ENCODE data around the gene ZPLD1. TPM values are rescaled to one million over a fixed set of nuclear protein-coding genes. Genes with fewer than 3 reads are reported as not detected.
A peak's percentile ranks its signal among the peaks of the same experiment; 100 is the strongest.

The ZPLD1 gene
- total RNA-seq, 1 experiment from 2014 or later, result not detected

GRCh38 chr3:102476198-102476597, 41.4 kb downstream of the ZPLD1 start:
- no peaks in the 10 kb centered on the region for H3K79me2 ChIP-seq (ENCODE audit: low read depth)
- POLR2A ChIA-PET (ENCODE audit: unreplicated experiment), result interaction anchor here (0.7 kb wide), 1 partner anchor 670 kb away, joined by 4 read pairs; no protein-coding TSS in a partner anchor

DNA sequence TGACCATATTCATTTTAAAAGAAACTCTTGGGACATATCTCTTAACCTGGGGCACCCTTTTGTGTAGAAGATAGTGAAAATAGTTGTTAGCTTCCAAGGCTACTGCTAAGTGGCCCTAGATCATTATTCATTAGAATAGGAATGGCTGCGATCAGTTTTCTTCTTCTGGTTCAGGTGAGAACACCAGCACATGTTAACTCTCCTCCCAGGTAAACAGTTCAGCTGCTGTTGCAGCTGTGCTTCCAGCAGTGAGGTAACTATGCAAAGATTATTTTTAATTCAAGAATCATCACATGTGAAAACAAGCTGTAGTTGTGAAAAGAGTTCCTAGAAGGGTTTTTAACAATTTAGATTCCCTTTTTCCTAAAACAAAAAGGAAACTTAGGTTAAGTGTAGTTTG, 43.3 kb downstream of the ZPLD1 start:
- TF ChIP-seq EZH2 (IDR thresholded peaks at IDR 0.05; ENCODE audit: low read depth) (no peak), CTCF (conservative IDR thresholded peaks at IDR 0.05) (no peak)
- CTCF ChIA-PET, result no interaction called here

More at GRCh38 chr3:102476198-102476597, 41.4 kb downstream of the ZPLD1 start:
- H3K27ac ChIP-seq, result no peak overlapping the region
- H3K4me1 ChIP-seq (replicated peaks; ENCODE audit: insufficient read depth), result no peaks in the 10 kb centered on the region
- CTCF ChIA-PET, result no interaction called here
- no peaks in the 10 kb centered on the region for H3K27me3 ChIP-seq (ENCODE audit: insufficient read depth, low read depth)
- no peak for TF ChIP-seq CTCF (conservative IDR thresholded peaks at IDR 0.05)
- no peak for TF ChIP-seq EZH2 (IDR thresholded peaks at IDR 0.05; ENCODE audit: low read depth)
- intact Hi-C loops (cut with micrococcal nuclease; ENCODE audit: unreplicated experiment), result no loop called here
- H3K4me3 ChIP-seq, result no peak overlapping the region
- no peak overlapping the region for H2AFZ ChIP-seq
- DNase-seq, result no peak
- H3K9me2 ChIP-seq (ENCODE audit: insufficient read depth), result no peaks in the 10 kb centered on the region
- no TSS peak for BruUV-seq (replicated peaks)
- H4K20me1 ChIP-seq (ENCODE audit: insufficient read depth), result no peaks in the 10 kb centered on the region
- H3K4me2 ChIP-seq, result no peak overlapping the region
- H3K36me3 ChIP-seq (ENCODE audit: low read depth), result no peaks in the 10 kb centered on the region
- H3K9me3 ChIP-seq (ENCODE audit: insufficient read depth, low read depth), result no peaks in the 10 kb centered on the region
- no peaks in the 10 kb centered on the region for H3F3A ChIP-seq (ENCODE audit: insufficient read depth, low read depth)

GRCh38 chr3:102480139-102480538, 45.3 kb downstream of the ZPLD1 start:
- H2AFZ ChIP-seq, result 0 out of 2 replicates have a peak overlapping the region, but pooled peaks have one; percentile 5
- DNase-seq, result no peak
- ChIA-PET POLR2A (ENCODE audit: unreplicated experiment) (no interaction called here), CTCF (no interaction called here)
- no peak overlapping the region for H3K27ac ChIP-seq
- no peaks in the 10 kb centered on the region for H3K36me3 ChIP-seq (ENCODE audit: low read depth)
- intact Hi-C loops (cut with micrococcal nuclease; ENCODE audit: unreplicated experiment), result no loop called here
- H3F3A ChIP-seq (ENCODE audit: insufficient read depth, low read depth), result 0 out of 2 replicates have a peak, but pooled peaks cover 3% of the 10 kb centered on the region
- no TSS peak for BruUV-seq (replicated peaks)
- no peaks in the 10 kb centered on the region for H3K9me2 ChIP-seq (ENCODE audit: insufficient read depth)
- no peaks in the 10 kb centered on the region for H3K79me2 ChIP-seq (ENCODE audit: low read depth)
- H3K9me3 ChIP-seq (ENCODE audit: insufficient read depth, low read depth), result no peaks in the 10 kb centered on the region; the same call in 1 of the 2 replicates
- H3K4me3 ChIP-seq, result no peak overlapping the region
- TF ChIP-seq EZH2 (IDR thresholded peaks at IDR 0.05; ENCODE audit: low read depth), result no peak
- TF ChIP-seq CTCF (conservative IDR thresholded peaks at IDR 0.05), result no peak
- no peaks in the 10 kb centered on the region for H4K20me1 ChIP-seq (ENCODE audit: insufficient read depth)
- H3K4me2 ChIP-seq, result no peak overlapping the region
- H3K27me3 ChIP-seq (ENCODE audit: insufficient read depth, low read depth), result no peaks in the 10 kb centered on the region
- peaks cover 6% of the 10 kb centered on the region; the same call in 1 of the 2 replicates for H3K4me1 ChIP-seq (replicated peaks; ENCODE audit: insufficient read depth)

More for the DNA sequence above, 43.3 kb downstream of the ZPLD1 start:
- Histone ChIP-seq H3K36me3 (ENCODE audit: low read depth) (no peaks in the 10 kb centered on the region), H3K27me3 (ENCODE audit: insufficient read depth, low read depth) (no peaks in the 10 kb centered on the region), H3K27ac (no peak overlapping the region), H3K9me3 (ENCODE audit: insufficient read depth, low read depth) (no peaks in the 10 kb centered on the region; the same call in 1 of the 2 replicates), H3K4me3 (no peak overlapping the region), H3K79me2 (ENCODE audit: low read depth) (no peaks in the 10 kb centered on the region), H3K4me2 (no peak overlapping the region), H3K4me1 (replicated peaks; ENCODE audit: insufficient read depth) (peaks cover under 1% of the 10 kb centered on the region; the same call in 1 of the 2 replicates), H3F3A (ENCODE audit: insufficient read depth, low read depth) (0 out of 2 replicates have a peak, but pooled peaks cover under 1% of the 10 kb centered on the region), H2AFZ (no peak overlapping the region), H3K9me2 (ENCODE audit: insufficient read depth) (no peaks in the 10 kb centered on the region), H4K20me1 (ENCODE audit: insufficient read depth) (no peaks in the 10 kb centered on the region)
- no TSS peak for BruUV-seq (replicated peaks)
- POLR2A ChIA-PET (ENCODE audit: unreplicated experiment), result interaction anchor here (0.6 kb wide), 1 partner anchor 82 kb away, joined by 5 read pairs; no protein-coding TSS in a partner anchor
- intact Hi-C loops (cut with micrococcal nuclease; ENCODE audit: unreplicated experiment), result no loop called here
- DNase-seq, result no peak
